ENCODE data around the gene CENPVL3. TPM values are rescaled to one million over a fixed set of nuclear protein-coding genes. Genes with fewer than 3 reads are reported as not detected.
A peak's percentile ranks its signal among the peaks of the same experiment; 100 is the strongest.
"Not testable (repeated sequence)": the region's sequence is repeated elsewhere in the genome, so short reads cannot be mapped to it uniquely, and the experiment has no call there.

The CENPVL3 gene
- not detected for total RNA-seq

DNA sequence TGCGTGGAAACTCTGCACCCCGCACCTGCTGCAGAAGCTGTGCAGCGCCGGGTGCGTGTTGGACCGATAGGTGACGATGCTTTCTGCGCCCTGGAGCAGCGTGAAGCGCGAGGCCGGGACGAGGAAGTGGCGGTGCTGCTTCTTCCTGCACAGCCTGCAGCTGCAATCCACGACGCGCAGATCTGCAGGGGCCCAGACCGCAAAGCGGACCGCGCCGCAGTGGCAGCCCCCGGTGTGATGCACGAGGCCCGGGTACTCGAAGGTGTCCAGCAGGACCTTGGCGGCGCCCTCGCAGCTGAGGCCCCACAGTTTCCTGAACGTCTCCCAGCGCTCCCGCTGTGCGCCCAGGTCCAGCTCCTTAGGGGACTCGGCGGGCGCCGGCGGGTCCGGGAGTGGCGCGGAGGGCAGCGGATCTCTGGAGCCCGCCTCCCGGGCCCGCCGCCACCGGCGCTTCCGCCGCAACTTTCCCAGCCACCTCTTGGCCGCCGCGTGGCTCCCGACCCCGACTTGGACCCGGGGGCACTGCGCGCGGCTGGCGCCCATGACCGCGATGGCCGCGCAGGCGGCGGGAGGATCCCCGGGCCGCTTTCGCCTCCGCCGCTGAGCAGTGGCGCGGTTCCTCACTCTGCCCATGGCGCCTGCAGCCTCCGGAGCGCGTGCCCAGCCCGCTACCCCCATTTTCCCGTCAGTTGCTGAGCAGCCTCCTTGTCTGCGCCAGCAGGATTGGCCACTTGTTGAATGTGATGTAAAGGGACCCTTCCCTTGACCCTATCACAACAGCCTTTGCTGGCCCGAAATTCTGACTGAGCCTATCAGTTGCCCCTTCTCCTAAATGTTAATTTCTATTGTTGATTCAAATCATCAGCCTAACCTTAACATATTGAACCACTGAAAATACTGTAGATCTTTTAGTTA, at the start of gene CENPVL3:
TSS of gene CENPVL3 (minus strand) at position 672 of the 915 bp plus-strand sequence. CDS start at position 633, 39 bp downstream.
- H3K36me3 Mint-ChIP-seq (ENCODE audit: low read depth); H3K27ac Mint-ChIP-seq; H3K9me3 Mint-ChIP-seq; POLR2A ChIA-PET; DNase-seq; H3K4me1 Mint-ChIP-seq: not testable (repeated sequence)
- Mint-ChIP-seq H3K27me3 (peaks cover 44% of the 10 kb centered on the region), H3K4me3 (peak within 1 kb of the TSS; percentile 12)
- CTCF ChIA-PET, result interaction anchor here (0.6 kb wide), 1 partner anchor 34 kb away, joined by 4 read pairs; no protein-coding TSS in a partner anchor

- Mint-ChIP-seq H3K36me3 (ENCODE audit: low read depth) (no peaks in the 10 kb centered on the region), H3K4me3 (no peak overlapping the region), H3K27me3 (peaks cover 3% of the 10 kb centered on the region), H3K4me1 (peaks cover 5% of the 10 kb centered on the region), H3K9me3 (no peaks in the 10 kb centered on the region), H3K27ac (peak overlapping the region; percentile 31)
- no peak for DNase-seq
- ChIA-PET CTCF (no interaction called here), POLR2A (no interaction called here)
These were observed 47.3 kb upstream of the CENPVL3 start for GRCh38 chrX:51665981-51666380.

GRCh38 chrX:51643377-51643776, 24.7 kb upstream of the CENPVL3 start:
- no peak for DNase-seq
- H3K27ac Mint-ChIP-seq, result no peak overlapping the region
- no peak overlapping the region for H3K4me3 Mint-ChIP-seq
- ChIA-PET CTCF (no interaction called here), POLR2A (no interaction called here)
- H3K36me3 Mint-ChIP-seq (ENCODE audit: low read depth), result no peaks in the 10 kb centered on the region
- H3K9me3 Mint-ChIP-seq, result no peaks in the 10 kb centered on the region
- peaks cover 7% of the 10 kb centered on the region for H3K27me3 Mint-ChIP-seq
- H3K4me1 Mint-ChIP-seq, result no peaks in the 10 kb centered on the region

- Mint-ChIP-seq H3K4me3 (no peak overlapping the region), H3K27ac (no peak overlapping the region), H3K4me1 (no peaks in the 10 kb centered on the region), H3K9me3 (no peaks in the 10 kb centered on the region), H3K27me3 (peaks cover 5% of the 10 kb centered on the region), H3K36me3 (ENCODE audit: low read depth) (no peaks in the 10 kb centered on the region)
- CTCF ChIA-PET, result interaction anchor here (0.6 kb wide), 2 partner anchors 12 to 14 kb away, joined by 3 read pairs; no protein-coding TSS in a partner anchor
- peak; percentile 21 for DNase-seq
- POLR2A ChIA-PET, result no interaction called here
These were observed 22.8 kb upstream of the CENPVL3 start for GRCh38 chrX:51641421-51642021.

GRCh38 chrX:51636511-51636910, 17.8 kb upstream of the CENPVL3 start:
- H3K4me1 Mint-ChIP-seq; H3K36me3 Mint-ChIP-seq (ENCODE audit: low read depth); H3K27ac Mint-ChIP-seq; H3K27me3 Mint-ChIP-seq; POLR2A ChIA-PET; H3K9me3 Mint-ChIP-seq; DNase-seq; H3K4me3 Mint-ChIP-seq; CTCF ChIA-PET: not testable (repeated sequence)

DNA sequence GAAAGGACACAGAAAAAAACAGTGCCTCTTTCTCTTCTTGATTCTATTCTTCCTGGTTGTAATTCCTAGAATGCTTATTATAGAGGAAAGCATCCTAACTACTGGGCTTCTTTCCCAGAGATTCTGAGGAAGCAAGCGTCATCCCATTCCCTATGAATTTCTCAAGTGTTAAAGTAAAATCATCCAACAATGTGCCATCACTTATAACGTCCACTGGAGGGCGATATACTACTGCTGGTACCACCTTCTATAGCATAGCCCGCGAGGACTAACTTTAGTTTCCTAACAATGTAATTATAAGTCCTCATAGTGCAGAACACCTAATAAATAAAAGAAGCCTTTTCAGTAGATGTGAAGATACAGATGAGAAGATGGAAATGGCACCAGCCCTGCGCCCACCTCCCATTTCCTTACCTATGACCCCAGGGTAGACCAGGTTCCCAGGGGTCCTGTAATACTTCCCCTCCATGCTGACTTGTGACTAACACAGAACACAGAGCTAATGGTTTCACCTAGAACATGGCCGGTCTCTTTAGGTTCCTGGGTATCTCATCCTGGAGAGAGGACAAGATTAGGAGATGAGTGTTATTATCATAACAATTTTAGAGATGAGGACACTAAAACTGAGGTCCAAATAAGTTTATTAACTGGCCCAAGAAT, 4.2 kb downstream of the CENPVL3 start:
- ChIA-PET CTCF (no interaction called here), POLR2A (no interaction called here)

GRCh38 chrX:51608766-51609165, 9.9 kb downstream of the CENPVL3 start:
- peaks cover 9% of the 10 kb centered on the region for H3K4me1 Mint-ChIP-seq

More for the DNA sequence above, 4.2 kb downstream of the CENPVL3 start:
- no peaks in the 10 kb centered on the region for H3K9me3 Mint-ChIP-seq
- H3K4me1 Mint-ChIP-seq, result peaks cover 2% of the 10 kb centered on the region
- peaks cover 29% of the 10 kb centered on the region for H3K27me3 Mint-ChIP-seq
- H3K36me3 Mint-ChIP-seq (ENCODE audit: low read depth), result no peaks in the 10 kb centered on the region
- no peak overlapping the region for H3K27ac Mint-ChIP-seq
- peak; percentile 7 for DNase-seq
- no peak overlapping the region for H3K4me3 Mint-ChIP-seq

DNA sequence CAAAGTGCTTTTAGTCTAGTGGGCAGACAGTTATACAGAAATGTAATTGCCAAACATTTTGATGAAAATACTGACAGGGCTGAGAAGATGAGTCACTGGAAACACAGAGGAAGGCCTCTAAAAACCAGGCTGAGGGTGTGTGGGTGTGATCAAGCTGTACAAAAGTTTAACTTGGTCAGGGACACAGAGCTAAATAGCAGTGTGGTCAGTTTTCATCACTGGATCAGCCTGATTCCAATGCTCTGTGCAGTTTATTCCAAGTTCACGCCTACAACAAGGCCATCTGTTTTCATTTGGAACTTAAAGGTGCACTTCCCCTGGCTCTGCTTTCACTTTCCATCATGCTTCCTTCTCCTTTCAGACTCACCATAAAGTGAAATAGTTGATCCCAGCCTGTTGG, 10.6 kb downstream of the CENPVL3 start:
- no peak overlapping the region for H3K27ac Mint-ChIP-seq
- ChIA-PET POLR2A (no interaction called here), CTCF (no interaction called here)
- no peak for DNase-seq
- no peak overlapping the region for H3K4me3 Mint-ChIP-seq
- no peaks in the 10 kb centered on the region for H3K36me3 Mint-ChIP-seq (ENCODE audit: low read depth)
- H3K27me3 Mint-ChIP-seq, result peaks cover 8% of the 10 kb centered on the region
- peaks cover 9% of the 10 kb centered on the region for H3K4me1 Mint-ChIP-seq
- no peaks in the 10 kb centered on the region for H3K9me3 Mint-ChIP-seq

More at GRCh38 chrX:51608766-51609165, 9.9 kb downstream of the CENPVL3 start:
- CTCF ChIA-PET, result no interaction called here
- peaks cover 8% of the 10 kb centered on the region for H3K27me3 Mint-ChIP-seq
- H3K36me3 Mint-ChIP-seq (ENCODE audit: low read depth), result no peaks in the 10 kb centered on the region
- no peak overlapping the region for H3K27ac Mint-ChIP-seq
- POLR2A ChIA-PET, result no interaction called here
- no peak for DNase-seq
- no peaks in the 10 kb centered on the region for H3K9me3 Mint-ChIP-seq
- H3K4me3 Mint-ChIP-seq, result no peak overlapping the region

GRCh38 chrX:51606446-51606845, 12.3 kb downstream of the CENPVL3 start:
- H3K4me1 Mint-ChIP-seq, result peaks cover 9% of the 10 kb centered on the region
- DNase-seq, result no peak
- POLR2A ChIA-PET, result no interaction called here
- peaks cover 8% of the 10 kb centered on the region for H3K27me3 Mint-ChIP-seq
- CTCF ChIA-PET, result no interaction called here
- no peaks in the 10 kb centered on the region for H3K9me3 Mint-ChIP-seq
- no peak overlapping the region for H3K27ac Mint-ChIP-seq
- H3K4me3 Mint-ChIP-seq, result no peak overlapping the region
- H3K36me3 Mint-ChIP-seq (ENCODE audit: low read depth), result no peaks in the 10 kb centered on the region

DNA sequence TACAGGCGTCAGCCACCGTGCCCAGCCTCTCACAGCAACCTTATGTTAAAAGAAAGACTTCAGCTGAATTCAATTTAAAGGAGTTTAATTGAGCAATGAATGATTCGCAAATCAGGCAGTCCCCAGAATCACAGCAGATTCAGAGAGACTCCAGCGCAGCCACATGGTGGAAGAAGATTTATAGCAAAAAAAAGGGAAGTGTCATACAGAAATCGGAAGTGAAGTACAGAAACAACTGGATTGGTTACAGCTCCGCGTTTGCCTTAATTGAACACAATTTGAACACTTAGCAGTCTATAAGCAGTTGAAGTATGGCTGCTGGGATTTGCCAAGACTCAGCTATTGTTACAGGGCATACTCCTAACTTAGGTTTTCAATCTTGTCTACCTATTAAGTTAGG, 19.8 kb downstream of the CENPVL3 start:
- POLR2A ChIA-PET, result no interaction called here
- Mint-ChIP-seq H3K27ac (no peak overlapping the region), H3K27me3 (peaks cover 9% of the 10 kb centered on the region), H3K4me3 (no peak overlapping the region), H3K9me3 (no peaks in the 10 kb centered on the region), H3K4me1 (no peaks in the 10 kb centered on the region), H3K36me3 (ENCODE audit: low read depth) (no peaks in the 10 kb centered on the region)
- CTCF ChIA-PET, result no interaction called here
- DNase-seq, result no peak

- CTCF ChIA-PET, result no interaction called here
- H3K27me3 Mint-ChIP-seq, result peaks cover under 1% of the 10 kb centered on the region
- POLR2A ChIA-PET, result no interaction called here
These were observed 46.8 kb downstream of the CENPVL3 start for GRCh38 chrX:51571874-51572273.

GRCh38 chrX:51569561-51569960, 49.2 kb downstream of the CENPVL3 start:
- ChIA-PET POLR2A (no interaction called here), CTCF (no interaction called here)
- no peaks in the 10 kb centered on the region for H3K36me3 Mint-ChIP-seq (ENCODE audit: low read depth)
- H3K4me3 Mint-ChIP-seq, result no peak overlapping the region
- DNase-seq, result no peak
- no peaks in the 10 kb centered on the region for H3K9me3 Mint-ChIP-seq
- H3K4me1 Mint-ChIP-seq, result no peaks in the 10 kb centered on the region
- no peak overlapping the region for H3K27ac Mint-ChIP-seq
- H3K27me3 Mint-ChIP-seq, result no peaks in the 10 kb centered on the region

More at GRCh38 chrX:51571874-51572273, 46.8 kb downstream of the CENPVL3 start:
- no peak overlapping the region for H3K27ac Mint-ChIP-seq
- no peak for DNase-seq
- H3K9me3 Mint-ChIP-seq, result no peaks in the 10 kb centered on the region
- no peak overlapping the region for H3K4me3 Mint-ChIP-seq
- no peaks in the 10 kb centered on the region for H3K4me1 Mint-ChIP-seq
- no peaks in the 10 kb centered on the region for H3K36me3 Mint-ChIP-seq (ENCODE audit: low read depth)

- Mint-ChIP-seq H3K27ac (no peak overlapping the region), H3K27me3 (no peaks in the 10 kb centered on the region), H3K4me1 (no peaks in the 10 kb centered on the region), H3K36me3 (ENCODE audit: low read depth) (no peaks in the 10 kb centered on the region), H3K4me3 (no peak overlapping the region), H3K9me3 (no peaks in the 10 kb centered on the region)
- ChIA-PET CTCF (no interaction called here), POLR2A (no interaction called here)
- DNase-seq, result no peak
These were observed 50.1 kb downstream of the CENPVL3 start for GRCh38 chrX:51568586-51568985.
